ENCODE data around the gene GPR21.

GPR21 gene

GRCh38 chr9:123033352-123033751, at the start of gene GPR21:
Gene GPR21 (plus strand): TSS chr9:123033667. CDS start chr9:123034567, 900 bp downstream.
- H3K27ac ChIP-seq = no peak within 1 kb of the TSS
- no peak for DNase-seq (ENCODE audit: low read depth, low spot score)

- no peak overlapping the region for H3K27ac ChIP-seq
- DNase-seq (ENCODE audit: low read depth, low spot score) = no peak
These were observed 47.5 kb upstream of the GPR21 start for GRCh38 chr9:122986010-122986409.

- no peak overlapping the region for H3K27ac ChIP-seq
These were observed 45.3 kb upstream of the GPR21 start for GRCh38 chr9:122988141-122988540.

GRCh38 chr9:122988920-122989621, 44.4 kb upstream of the GPR21 start:
- no peak overlapping the region for H3K27ac ChIP-seq
- DNase-seq (ENCODE audit: low read depth, low spot score) = no peak

More at GRCh38 chr9:122988141-122988540, 45.3 kb upstream of the GPR21 start:
- DNase-seq (ENCODE audit: low read depth, low spot score) = no peak

GRCh38 chr9:122991370-122991830, 42.1 kb upstream of the GPR21 start:
- H3K27ac ChIP-seq = peak overlapping the region; percentile 32
- peak; percentile 73 for DNase-seq (ENCODE audit: low read depth, low spot score)

GRCh38 chr9:122996586-122996985, 36.9 kb upstream of the GPR21 start:
- H3K27ac ChIP-seq = no peak overlapping the region
- DNase-seq (ENCODE audit: low read depth, low spot score) = no peak

GRCh38 chr9:122998448-122998847, 35.0 kb upstream of the GPR21 start:
- H3K27ac ChIP-seq = no peak overlapping the region
- DNase-seq (ENCODE audit: low read depth, low spot score) = no peak

GRCh38 chr9:123000371-123001068, 32.9 kb upstream of the GPR21 start:
- H3K27ac ChIP-seq = no peak overlapping the region
- DNase-seq (ENCODE audit: low read depth, low spot score) = no peak

- H3K27ac ChIP-seq = no peak overlapping the region
These were observed 30.7 kb upstream of the GPR21 start for GRCh38 chr9:123002754-123003153.

GRCh38 chr9:123003466-123003865, 30.0 kb upstream of the GPR21 start:
- no peak overlapping the region for H3K27ac ChIP-seq
- DNase-seq (ENCODE audit: low read depth, low spot score) = no peak

More at GRCh38 chr9:123002754-123003153, 30.7 kb upstream of the GPR21 start:
- no peak for DNase-seq (ENCODE audit: low read depth, low spot score)

GRCh38 chr9:123005964-123006363, 27.5 kb upstream of the GPR21 start:
- no peak for DNase-seq (ENCODE audit: low read depth, low spot score)

GRCh38 chr9:123007269-123007668, 26.2 kb upstream of the GPR21 start:
- no peak overlapping the region for H3K27ac ChIP-seq

More at GRCh38 chr9:123005964-123006363, 27.5 kb upstream of the GPR21 start:
- no peak overlapping the region for H3K27ac ChIP-seq

GRCh38 chr9:123008909-123009308, 24.6 kb upstream of the GPR21 start:
- DNase-seq (ENCODE audit: low read depth, low spot score) = no peak
- H3K27ac ChIP-seq = no peak overlapping the region

More at GRCh38 chr9:123007269-123007668, 26.2 kb upstream of the GPR21 start:
- DNase-seq (ENCODE audit: low read depth, low spot score) = no peak

GRCh38 chr9:123011380-123011779, 22.1 kb upstream of the GPR21 start:
- no peak for DNase-seq (ENCODE audit: low read depth, low spot score)
- H3K27ac ChIP-seq = no peak overlapping the region

- no peak overlapping the region for H3K27ac ChIP-seq
- DNase-seq (ENCODE audit: low read depth, low spot score) = no peak
These were observed 21.5 kb upstream of the GPR21 start for GRCh38 chr9:123011878-123012528.

GRCh38 chr9:123016631-123017030, 16.8 kb upstream of the GPR21 start:
- no peak for DNase-seq (ENCODE audit: low read depth, low spot score)
- H3K27ac ChIP-seq = no peak overlapping the region

GRCh38 chr9:123020796-123021195, 12.7 kb upstream of the GPR21 start:
- DNase-seq (ENCODE audit: low read depth, low spot score) = no peak
- H3K27ac ChIP-seq = no peak overlapping the region

- DNase-seq (ENCODE audit: low read depth, low spot score) = no peak
- no peak overlapping the region for H3K27ac ChIP-seq
These were observed 7.0 kb upstream of the GPR21 start for GRCh38 chr9:123026425-123026824.

GRCh38 chr9:123027517-123027916, 6.0 kb upstream of the GPR21 start:
- H3K27ac ChIP-seq = no peak overlapping the region
- no peak for DNase-seq (ENCODE audit: low read depth, low spot score)

- no peak for DNase-seq (ENCODE audit: low read depth, low spot score)
- H3K27ac ChIP-seq = no peak overlapping the region
These were observed 5.3 kb upstream of the GPR21 start for GRCh38 chr9:123028136-123028535.

- no peak overlapping the region for H3K27ac ChIP-seq
- no peak for DNase-seq (ENCODE audit: low read depth, low spot score)
These were observed 4.5 kb upstream of the GPR21 start for GRCh38 chr9:123028973-123029372.
